GM23338 (cell line): ENCODE measurements around the gene ZSWIM3. TPM values are rescaled to one million over a fixed set of nuclear protein-coding genes. Genes with fewer than 3 reads are reported as not detected.

Experiments
- ATAC-seq: fragments of 200-7000 bp; cut with Tn5 transposase; 3 replicates; pipeline ENCODE4 v1.9.1; 2020
- DNase-seq: peaks from one replicate; pipeline ENCODE4 v3.0.0-alpha.2; 2015; ENCODE audit warnings: low spot score
- H2AFZ ChIP-seq: fragments of 200-600 bp; sonication (generic); 2 replicates; pipeline ENCODE4 v1.8.0; 2016; ENCODE audit warnings: antibody characterized with exemption, mild to moderate bottlenecking, moderate library complexity
- H3F3A ChIP-seq: fragments of 200-600 bp; sonication (generic); replicated peaks from 2 replicates; pipeline ENCODE4 v1.8.0; 2017; ENCODE audit warnings: antibody characterized with exemption, mixed run types, low read depth
- H3K27ac ChIP-seq: fragments of 200-600 bp; sonication (generic); 2 replicates; pipeline ENCODE4 v1.6.1; 2016; ENCODE audit warnings: low read depth
- H3K27me3 ChIP-seq: fragments of 200-600 bp; sonication (generic); 2 replicates; pipeline ENCODE4 v1.8.0; 2016; ENCODE audit warnings: mild to moderate bottlenecking, mixed run types, moderate library complexity; ENCODE audit not compliant: insufficient read depth
- H3K36me3 ChIP-seq: fragments of 200-600 bp; sonication (generic); 2 replicates; pipeline ENCODE4 v1.8.0; 2016; ENCODE audit warnings: mild to moderate bottlenecking; ENCODE audit not compliant: insufficient read depth
- H3K4me1 ChIP-seq: fragments of 200-600 bp; sonication (generic); 2 replicates; pipeline ENCODE4 v1.8.0; 2016; ENCODE audit warnings: mild to moderate bottlenecking, moderate library complexity; ENCODE audit not compliant: insufficient read depth
- H3K4me2 ChIP-seq: fragments of 200-600 bp; sonication (generic); 2 replicates; pipeline ENCODE4 v1.7.1; 2017; ENCODE audit warnings: mixed run types
- H3K4me3 ChIP-seq: fragments of 200-600 bp; sonication (generic); 2 replicates; pipeline ENCODE4 v1.6.1; 2016; ENCODE audit warnings: mixed run types
- H3K79me2 ChIP-seq: fragments of 200-600 bp; sonication (generic); replicated peaks from 2 replicates; pipeline ENCODE4 v1.8.0; 2017; ENCODE audit warnings: mild to moderate bottlenecking; ENCODE audit not compliant: insufficient read depth
- H3K9me2 ChIP-seq: fragments of 200-600 bp; sonication (generic); 2 replicates; pipeline ENCODE4 v1.8.0; 2017; ENCODE audit not compliant: insufficient read depth
- H4K20me1 ChIP-seq: fragments of 200-600 bp; sonication (generic); replicated peaks from 2 replicates; pipeline ENCODE4 v1.8.0; 2017; ENCODE audit warnings: mild to moderate bottlenecking; ENCODE audit not compliant: insufficient read depth
- H3K27ac Mint-ChIP-seq: 2 replicates; pipeline ENCODE4 v1.8.0; 2020; ENCODE audit warnings: inconsistent platforms, mild to moderate bottlenecking, moderate library complexity, mixed read lengths
- H3K27me3 Mint-ChIP-seq: 3 replicates; pipeline ENCODE4 v1.8.0; 2022; ENCODE audit warnings: low read depth, mild to moderate bottlenecking, moderate library complexity, mixed read lengths, inconsistent platforms; ENCODE audit not compliant: insufficient read depth, poor library complexity
- H3K36me3 Mint-ChIP-seq: 3 replicates; pipeline ENCODE4 v1.8.0; 2021; ENCODE audit warnings: low read depth, mild to moderate bottlenecking, inconsistent platforms, moderate library complexity, mixed read lengths
- H3K4me1 Mint-ChIP-seq: 3 replicates; pipeline ENCODE4 v1.8.0; 2020; ENCODE audit warnings: mild to moderate bottlenecking, inconsistent platforms, mixed read lengths
- H3K4me3 Mint-ChIP-seq: 3 replicates; pipeline ENCODE4 v1.8.0; 2021; ENCODE audit warnings: moderate library complexity, mild to moderate bottlenecking, inconsistent platforms, mixed read lengths
- H3K9me3 Mint-ChIP-seq: 3 replicates; pipeline ENCODE4 v1.8.0; 2020; ENCODE audit warnings: moderate library complexity, mild to moderate bottlenecking, inconsistent platforms, mixed read lengths
- CREB1 ChIP-seq: fragments of 250-450 bp; sonication (Bioruptor Pico); IDR thresholded peaks from 2 replicates; pipeline ENCODE4 v1.5.0; 2020; ENCODE audit warnings: low read depth, mild to moderate bottlenecking, moderate library complexity
- EZH2phosphoT487 ChIP-seq: fragments of 200-600 bp; sonication (generic); IDR thresholded peaks from one replicate; pipeline ENCODE4 v1.8.1; 2018; ENCODE audit warnings: antibody characterized with exemption; ENCODE audit not compliant: unreplicated experiment
- JUNB ChIP-seq: IDR thresholded peaks from one replicate; pipeline ENCODE4 v1.6.1; 2016; ENCODE audit warnings: antibody characterized with exemption; ENCODE audit not compliant: unreplicated experiment
- NANOG ChIP-seq: IDR thresholded peaks from 2 replicates; pipeline ENCODE4 v1.6.1; 2016; ENCODE audit warnings: antibody characterized with exemption, borderline replicate concordance
- POLR2AphosphoS5 ChIP-seq: IDR thresholded peaks from 2 replicates; pipeline ENCODE4 v1.6.1; 2016; ENCODE audit warnings: antibody characterized with exemption, low read depth
- STAT1 ChIP-seq: IDR thresholded peaks from one replicate; pipeline ENCODE4 v1.6.1; 2016; ENCODE audit warnings: antibody characterized with exemption; ENCODE audit not compliant: unreplicated experiment
- ZNF114 ChIP-seq: fragments of 250-450 bp; sonication (Bioruptor Pico); IDR thresholded peaks from 2 replicates; pipeline ENCODE4 v1.5.0; 2020; ENCODE audit warnings: mild to moderate bottlenecking, moderate library complexity
- ZNF331 ChIP-seq: fragments of 250-450 bp; sonication (Bioruptor Pico); IDR thresholded peaks from 2 replicates; pipeline ENCODE4 v1.5.0; 2020; ENCODE audit warnings: low read depth, mild to moderate bottlenecking, moderate library complexity
- polyA plus RNA-seq: library from polyadenylated mRNA; unstranded; fragments of >200 nt; fragmentation: Nextera tagmentation; extraction: Ambion mirVana; gene quantifications from 2 replicates; pipeline ENCODE4 v1.2.1, GENCODE V29; 2016
- total RNA-seq: library from RNA; depleted of rRNA; stranded (reverse); fragments of >200 nt; shearing (Covaris generic); gene quantifications from 2 replicates; pipeline ENCODE4 v1.2.3, GENCODE V29; 2014
- TF ChIP-seq, protein P1 (sequence below): fragments of 250-450 bp; sonication (Bioruptor Pico); IDR thresholded peaks from 2 replicates; pipeline ENCODE4 v1.5.0; 2020; ENCODE audit warnings: mild to moderate bottlenecking, moderate library complexity
- TF ChIP-seq, protein P2 (sequence below): IDR thresholded peaks from 2 replicates; pipeline ENCODE4 v1.6.1; 2016; ENCODE audit warnings: antibody characterized with exemption
- TF ChIP-seq, protein P3 (sequence below), 2 experiments: fragments of 200-600 bp in 1 of 2; sonication (generic) in 1 of 2; conservative IDR thresholded peaks; 2 replicates each; pipeline versions ENCODE4 v1.5.1 to v1.6.1; 2016 to 2017; ENCODE audit warnings: antibody characterized with exemption in 2 of 2, low read depth in 2 of 2, mild to moderate bottlenecking in 2 of 2, moderate library complexity in 1 of 2

ZSWIM3 gene
- total and polyA plus RNA-seq, 2 experiments from 2014 or later = 2.0 to 8.2 TPM

DNA sequence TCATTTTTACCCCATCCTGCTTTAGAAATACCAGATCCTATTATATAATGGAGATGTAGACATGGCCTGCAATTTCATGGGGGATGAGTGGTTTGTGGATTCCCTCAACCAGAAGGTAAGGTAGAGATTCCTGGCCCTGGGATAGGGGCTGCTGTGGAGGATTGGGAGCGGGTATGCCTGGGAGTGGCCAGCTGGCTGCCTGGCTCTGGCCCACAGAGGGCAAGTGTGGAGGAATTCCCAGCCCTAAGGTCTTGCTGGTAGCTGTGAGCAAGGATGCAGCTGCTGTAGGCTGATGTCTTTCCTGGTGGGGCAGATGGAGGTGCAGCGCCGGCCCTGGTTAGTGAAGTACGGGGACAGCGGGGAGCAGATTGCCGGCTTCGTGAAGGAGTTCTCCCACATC lies 40.3 kb downstream of the ZSWIM3 start:
- Histone ChIP-seq H2AFZ (no peak overlapping the region), H3F3A (0 out of 2 replicates have a peak, but pooled peaks cover 6% of the 10 kb centered on the region)
- peaks cover 14% of the 10 kb centered on the region for H3K27me3 Mint-ChIP-seq

DNA sequence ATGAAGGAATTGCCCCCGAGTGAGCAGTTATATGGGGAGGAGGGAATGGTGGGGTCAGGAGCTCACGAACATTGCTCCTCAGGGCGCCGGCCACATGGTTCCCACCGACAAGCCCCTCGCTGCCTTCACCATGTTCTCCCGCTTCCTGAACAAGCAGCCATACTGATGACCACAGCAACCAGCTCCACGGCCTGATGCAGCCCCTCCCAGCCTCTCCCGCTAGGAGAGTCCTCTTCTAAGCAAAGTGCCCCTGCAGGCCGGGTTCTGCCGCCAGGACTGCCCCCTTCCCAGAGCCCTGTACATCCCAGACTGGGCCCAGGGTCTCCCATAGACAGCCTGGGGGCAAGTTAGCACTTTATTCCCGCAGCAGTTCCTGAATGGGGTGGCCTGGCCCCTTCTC lies 40.9 kb downstream of the ZSWIM3 start:
- Histone ChIP-seq H3K79me2 (no peaks in the 10 kb centered on the region), H3K9me2 (no peaks in the 10 kb centered on the region), H3F3A (0 out of 2 replicates have a peak, but pooled peaks cover 7% of the 10 kb centered on the region), H3K36me3 (peaks cover 9% of the 10 kb centered on the region; the same call in 1 of the 2 replicates), H2AFZ (no peak overlapping the region), H3K4me1 (no peaks in the 10 kb centered on the region), H3K27me3 (no peaks in the 10 kb centered on the region), H3K4me2 (no peak overlapping the region), H4K20me1 (peaks cover 1% of the 10 kb centered on the region; the same call in 1 of the 2 replicates), H3K4me3 (no peak overlapping the region), H3K27ac (no peak overlapping the region)
- Mint-ChIP-seq H3K9me3 (no peaks in the 10 kb centered on the region; the same call in 2 of the 3 replicates), H3K27me3 (peaks cover 17% of the 10 kb centered on the region), H3K27ac (no peak overlapping the region), H3K4me1 (no peaks in the 10 kb centered on the region; the same call in 2 of the 3 replicates), H3K4me3 (no peak overlapping the region), H3K36me3 (peaks cover 61% of the 10 kb centered on the region)
- DNase-seq (no peak), ATAC-seq (no peak)
- TF ChIP-seq CREB1 (CRISPR knock-in tag) (no peak), ZNF114 (CRISPR knock-in tag) (no peak), ZNF331 (CRISPR knock-in tag) (no peak), EZH2phosphoT487 (no peak), JUNB (no peak), STAT1 (no peak), POLR2AphosphoS5 (no peak), NANOG (no peak)
- TF ChIP-seq, protein P1, sequence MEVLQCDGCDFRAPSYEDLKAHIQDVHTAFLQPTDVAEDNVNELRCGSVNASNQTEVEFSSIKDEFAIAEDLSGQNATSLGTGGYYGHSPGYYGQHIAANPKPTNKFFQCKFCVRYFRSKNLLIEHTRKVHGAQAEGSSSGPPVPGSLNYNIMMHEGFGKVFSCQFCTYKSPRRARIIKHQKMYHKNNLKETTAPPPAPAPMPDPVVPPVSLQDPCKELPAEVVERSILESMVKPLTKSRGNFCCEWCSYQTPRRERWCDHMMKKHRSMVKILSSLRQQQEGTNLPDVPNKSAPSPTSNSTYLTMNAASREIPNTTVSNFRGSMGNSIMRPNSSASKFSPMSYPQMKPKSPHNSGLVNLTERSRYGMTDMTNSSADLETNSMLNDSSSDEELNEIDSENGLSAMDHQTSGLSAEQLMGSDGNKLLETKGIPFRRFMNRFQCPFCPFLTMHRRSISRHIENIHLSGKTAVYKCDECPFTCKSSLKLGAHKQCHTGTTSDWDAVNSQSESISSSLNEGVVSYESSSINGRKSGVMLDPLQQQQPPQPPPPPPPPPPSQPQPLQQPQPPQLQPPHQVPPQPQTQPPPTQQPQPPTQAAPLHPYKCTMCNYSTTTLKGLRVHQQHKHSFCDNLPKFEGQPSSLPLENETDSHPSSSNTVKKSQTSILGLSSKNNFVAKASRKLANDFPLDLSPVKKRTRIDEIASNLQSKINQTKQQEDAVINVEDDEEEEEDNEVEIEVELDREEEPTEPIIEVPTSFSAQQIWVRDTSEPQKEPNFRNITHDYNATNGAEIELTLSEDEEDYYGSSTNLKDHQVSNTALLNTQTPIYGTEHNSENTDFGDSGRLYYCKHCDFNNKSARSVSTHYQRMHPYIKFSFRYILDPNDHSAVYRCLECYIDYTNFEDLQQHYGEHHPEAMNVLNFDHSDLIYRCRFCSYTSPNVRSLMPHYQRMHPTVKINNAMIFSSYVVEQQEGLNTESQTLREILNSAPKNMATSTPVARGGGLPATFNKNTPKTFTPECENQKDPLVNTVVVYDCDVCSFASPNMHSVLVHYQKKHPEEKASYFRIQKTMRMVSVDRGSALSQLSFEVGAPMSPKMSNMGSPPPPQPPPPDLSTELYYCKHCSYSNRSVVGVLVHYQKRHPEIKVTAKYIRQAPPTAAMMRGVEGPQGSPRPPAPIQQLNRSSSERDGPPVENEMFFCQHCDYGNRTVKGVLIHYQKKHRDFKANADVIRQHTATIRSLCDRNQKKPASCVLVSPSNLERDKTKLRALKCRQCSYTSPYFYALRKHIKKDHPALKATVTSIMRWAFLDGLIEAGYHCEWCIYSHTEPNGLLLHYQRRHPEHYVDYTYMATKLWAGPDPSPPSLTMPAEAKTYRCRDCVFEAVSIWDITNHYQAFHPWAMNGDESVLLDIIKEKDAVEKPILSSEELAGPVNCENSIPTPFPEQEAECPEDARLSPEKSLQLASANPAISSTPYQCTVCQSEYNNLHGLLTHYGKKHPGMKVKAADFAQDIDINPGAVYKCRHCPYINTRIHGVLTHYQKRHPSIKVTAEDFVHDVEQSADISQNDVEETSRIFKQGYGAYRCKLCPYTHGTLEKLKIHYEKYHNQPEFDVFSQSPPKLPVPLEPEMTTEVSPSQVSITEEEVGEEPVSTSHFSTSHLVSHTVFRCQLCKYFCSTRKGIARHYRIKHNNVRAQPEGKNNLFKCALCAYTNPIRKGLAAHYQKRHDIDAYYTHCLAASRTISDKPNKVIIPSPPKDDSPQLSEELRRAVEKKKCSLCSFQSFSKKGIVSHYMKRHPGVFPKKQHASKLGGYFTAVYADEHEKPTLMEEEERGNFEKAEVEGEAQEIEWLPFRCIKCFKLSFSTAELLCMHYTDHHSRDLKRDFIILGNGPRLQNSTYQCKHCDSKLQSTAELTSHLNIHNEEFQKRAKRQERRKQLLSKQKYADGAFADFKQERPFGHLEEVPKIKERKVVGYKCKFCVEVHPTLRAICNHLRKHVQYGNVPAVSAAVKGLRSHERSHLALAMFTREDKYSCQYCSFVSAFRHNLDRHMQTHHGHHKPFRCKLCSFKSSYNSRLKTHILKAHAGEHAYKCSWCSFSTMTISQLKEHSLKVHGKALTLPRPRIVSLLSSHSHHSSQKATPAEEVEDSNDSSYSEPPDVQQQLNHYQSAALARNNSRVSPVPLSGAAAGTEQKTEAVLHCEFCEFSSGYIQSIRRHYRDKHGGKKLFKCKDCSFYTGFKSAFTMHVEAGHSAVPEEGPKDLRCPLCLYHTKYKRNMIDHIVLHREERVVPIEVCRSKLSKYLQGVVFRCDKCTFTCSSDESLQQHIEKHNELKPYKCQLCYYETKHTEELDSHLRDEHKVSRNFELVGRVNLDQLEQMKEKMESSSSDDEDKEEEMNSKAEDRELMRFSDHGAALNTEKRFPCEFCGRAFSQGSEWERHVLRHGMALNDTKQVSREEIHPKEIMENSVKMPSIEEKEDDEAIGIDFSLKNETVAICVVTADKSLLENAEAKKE (CRISPR knock-in tag) = no peak
- TF ChIP-seq, protein P2, sequence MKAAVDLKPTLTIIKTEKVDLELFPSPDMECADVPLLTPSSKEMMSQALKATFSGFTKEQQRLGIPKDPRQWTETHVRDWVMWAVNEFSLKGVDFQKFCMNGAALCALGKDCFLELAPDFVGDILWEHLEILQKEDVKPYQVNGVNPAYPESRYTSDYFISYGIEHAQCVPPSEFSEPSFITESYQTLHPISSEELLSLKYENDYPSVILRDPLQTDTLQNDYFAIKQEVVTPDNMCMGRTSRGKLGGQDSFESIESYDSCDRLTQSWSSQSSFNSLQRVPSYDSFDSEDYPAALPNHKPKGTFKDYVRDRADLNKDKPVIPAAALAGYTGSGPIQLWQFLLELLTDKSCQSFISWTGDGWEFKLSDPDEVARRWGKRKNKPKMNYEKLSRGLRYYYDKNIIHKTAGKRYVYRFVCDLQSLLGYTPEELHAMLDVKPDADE = no peak
- TF ChIP-seq, protein P3, sequence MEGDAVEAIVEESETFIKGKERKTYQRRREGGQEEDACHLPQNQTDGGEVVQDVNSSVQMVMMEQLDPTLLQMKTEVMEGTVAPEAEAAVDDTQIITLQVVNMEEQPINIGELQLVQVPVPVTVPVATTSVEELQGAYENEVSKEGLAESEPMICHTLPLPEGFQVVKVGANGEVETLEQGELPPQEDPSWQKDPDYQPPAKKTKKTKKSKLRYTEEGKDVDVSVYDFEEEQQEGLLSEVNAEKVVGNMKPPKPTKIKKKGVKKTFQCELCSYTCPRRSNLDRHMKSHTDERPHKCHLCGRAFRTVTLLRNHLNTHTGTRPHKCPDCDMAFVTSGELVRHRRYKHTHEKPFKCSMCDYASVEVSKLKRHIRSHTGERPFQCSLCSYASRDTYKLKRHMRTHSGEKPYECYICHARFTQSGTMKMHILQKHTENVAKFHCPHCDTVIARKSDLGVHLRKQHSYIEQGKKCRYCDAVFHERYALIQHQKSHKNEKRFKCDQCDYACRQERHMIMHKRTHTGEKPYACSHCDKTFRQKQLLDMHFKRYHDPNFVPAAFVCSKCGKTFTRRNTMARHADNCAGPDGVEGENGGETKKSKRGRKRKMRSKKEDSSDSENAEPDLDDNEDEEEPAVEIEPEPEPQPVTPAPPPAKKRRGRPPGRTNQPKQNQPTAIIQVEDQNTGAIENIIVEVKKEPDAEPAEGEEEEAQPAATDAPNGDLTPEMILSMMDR (conservative IDR thresholded peaks at IDR 0.05; ENCODE audit: low read depth in 2 of 2) = no peak

More for the DNA sequence above, 40.3 kb downstream of the ZSWIM3 start:
- Histone ChIP-seq H3K4me3 (no peak overlapping the region), H3K9me2 (no peaks in the 10 kb centered on the region), H3K36me3 (0 out of 2 replicates have a peak, but pooled peaks cover 7% of the 10 kb centered on the region), H3K4me2 (no peak overlapping the region), H3K27me3 (no peaks in the 10 kb centered on the region), H3K79me2 (no peaks in the 10 kb centered on the region), H4K20me1 (no peaks in the 10 kb centered on the region; the same call in 1 of the 2 replicates), H3K27ac (no peak overlapping the region), H3K4me1 (no peaks in the 10 kb centered on the region)
- H3K4me1 Mint-ChIP-seq = no peaks in the 10 kb centered on the region; the same call in 2 of the 3 replicates
- DNase-seq (no peak), ATAC-seq (no peak)
- no peaks in the 10 kb centered on the region for H3K9me3 Mint-ChIP-seq
- peaks cover 59% of the 10 kb centered on the region for H3K36me3 Mint-ChIP-seq
- TF ChIP-seq, protein P2 = no peak
- no peak overlapping the region for H3K4me3 Mint-ChIP-seq
- H3K27ac Mint-ChIP-seq = no peak overlapping the region
